ENCODE measurements around the gene PUSL1. TPM values are rescaled to one million over a fixed set of nuclear protein-coding genes. Genes with fewer than 3 reads are reported as not detected.

The PUSL1 gene
- polyA plus RNA-seq, 2 of the 4 experiments (the other 2 are of a cell fraction) = 7.4 to 14.6 TPM

DNA sequence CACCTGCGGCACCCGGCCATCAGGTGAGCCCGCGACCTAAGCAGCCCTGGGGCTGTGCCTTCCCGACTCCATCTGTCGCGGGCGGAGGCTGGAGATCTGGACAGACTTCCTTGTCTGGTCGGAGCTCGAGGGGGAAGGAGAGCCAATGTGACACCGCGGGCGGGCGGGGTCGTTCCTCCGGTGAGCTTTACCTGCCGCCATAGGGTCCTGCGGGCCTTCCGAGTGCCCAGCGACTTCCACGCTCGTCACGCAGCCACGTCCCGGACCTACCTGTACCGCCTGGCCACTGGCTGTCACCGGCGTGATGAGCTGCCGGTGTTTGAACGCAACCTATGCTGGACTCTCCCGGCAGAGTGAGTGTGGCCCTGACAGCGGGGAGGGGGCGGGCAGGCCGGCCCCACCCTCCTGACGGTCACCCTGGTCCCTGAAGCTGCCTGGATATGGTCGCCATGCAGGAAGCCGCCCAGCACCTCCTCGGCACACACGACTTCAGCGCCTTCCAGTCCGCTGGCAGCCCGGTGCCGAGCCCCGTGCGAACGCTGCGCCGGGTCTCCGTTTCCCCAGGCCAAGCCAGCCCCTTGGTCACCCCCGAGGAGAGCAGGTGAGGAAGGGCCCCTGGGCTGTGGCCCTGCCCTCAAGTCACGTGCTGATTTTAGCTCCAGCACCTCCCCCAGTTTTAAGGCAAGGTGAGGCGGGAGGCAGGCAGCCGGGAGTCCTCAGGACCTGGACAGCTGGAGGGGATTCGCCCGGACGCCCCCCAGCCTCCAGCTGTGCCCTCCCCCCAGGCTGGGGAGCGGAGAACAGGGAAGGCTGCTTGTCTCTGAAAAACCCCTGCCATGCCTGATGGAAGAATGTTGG, 1.1 kb downstream of the PUSL1 start:
- TF ChIP-seq, protein P1, sequence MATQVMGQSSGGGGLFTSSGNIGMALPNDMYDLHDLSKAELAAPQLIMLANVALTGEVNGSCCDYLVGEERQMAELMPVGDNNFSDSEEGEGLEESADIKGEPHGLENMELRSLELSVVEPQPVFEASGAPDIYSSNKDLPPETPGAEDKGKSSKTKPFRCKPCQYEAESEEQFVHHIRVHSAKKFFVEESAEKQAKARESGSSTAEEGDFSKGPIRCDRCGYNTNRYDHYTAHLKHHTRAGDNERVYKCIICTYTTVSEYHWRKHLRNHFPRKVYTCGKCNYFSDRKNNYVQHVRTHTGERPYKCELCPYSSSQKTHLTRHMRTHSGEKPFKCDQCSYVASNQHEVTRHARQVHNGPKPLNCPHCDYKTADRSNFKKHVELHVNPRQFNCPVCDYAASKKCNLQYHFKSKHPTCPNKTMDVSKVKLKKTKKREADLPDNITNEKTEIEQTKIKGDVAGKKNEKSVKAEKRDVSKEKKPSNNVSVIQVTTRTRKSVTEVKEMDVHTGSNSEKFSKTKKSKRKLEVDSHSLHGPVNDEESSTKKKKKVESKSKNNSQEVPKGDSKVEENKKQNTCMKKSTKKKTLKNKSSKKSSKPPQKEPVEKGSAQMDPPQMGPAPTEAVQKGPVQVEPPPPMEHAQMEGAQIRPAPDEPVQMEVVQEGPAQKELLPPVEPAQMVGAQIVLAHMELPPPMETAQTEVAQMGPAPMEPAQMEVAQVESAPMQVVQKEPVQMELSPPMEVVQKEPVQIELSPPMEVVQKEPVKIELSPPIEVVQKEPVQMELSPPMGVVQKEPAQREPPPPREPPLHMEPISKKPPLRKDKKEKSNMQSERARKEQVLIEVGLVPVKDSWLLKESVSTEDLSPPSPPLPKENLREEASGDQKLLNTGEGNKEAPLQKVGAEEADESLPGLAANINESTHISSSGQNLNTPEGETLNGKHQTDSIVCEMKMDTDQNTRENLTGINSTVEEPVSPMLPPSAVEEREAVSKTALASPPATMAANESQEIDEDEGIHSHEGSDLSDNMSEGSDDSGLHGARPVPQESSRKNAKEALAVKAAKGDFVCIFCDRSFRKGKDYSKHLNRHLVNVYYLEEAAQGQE (IDR thresholded peaks at IDR 0.05) = no peak
- TF ChIP-seq, protein P2, sequence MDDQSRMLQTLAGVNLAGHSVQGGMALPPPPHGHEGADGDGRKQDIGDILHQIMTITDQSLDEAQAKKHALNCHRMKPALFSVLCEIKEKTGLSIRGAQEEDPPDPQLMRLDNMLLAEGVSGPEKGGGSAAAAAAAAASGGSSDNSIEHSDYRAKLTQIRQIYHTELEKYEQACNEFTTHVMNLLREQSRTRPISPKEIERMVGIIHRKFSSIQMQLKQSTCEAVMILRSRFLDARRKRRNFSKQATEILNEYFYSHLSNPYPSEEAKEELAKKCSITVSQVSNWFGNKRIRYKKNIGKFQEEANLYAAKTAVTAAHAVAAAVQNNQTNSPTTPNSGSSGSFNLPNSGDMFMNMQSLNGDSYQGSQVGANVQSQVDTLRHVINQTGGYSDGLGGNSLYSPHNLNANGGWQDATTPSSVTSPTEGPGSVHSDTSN (IDR thresholded peaks at IDR 0.05) = peak; percentile 42; the same call in 1 of the 2 replicates
- TF ChIP-seq HEYL (CRISPR knock-in tag; IDR thresholded peaks at IDR 0.05) (no peak), KDM5A (IDR thresholded peaks at IDR 0.05) (no peak), HOXB5 (CRISPR knock-in tag; IDR thresholded peaks at IDR 0.05) (no peak), HOXA7 (CRISPR knock-in tag; IDR thresholded peaks at IDR 0.05) (no peak)
- TF ChIP-seq, protein P3, sequence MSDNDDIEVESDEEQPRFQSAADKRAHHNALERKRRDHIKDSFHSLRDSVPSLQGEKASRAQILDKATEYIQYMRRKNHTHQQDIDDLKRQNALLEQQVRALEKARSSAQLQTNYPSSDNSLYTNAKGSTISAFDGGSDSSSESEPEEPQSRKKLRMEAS (IDR thresholded peaks at IDR 0.05) = 0 out of 2 replicates have a peak, but pooled peaks have one; percentile 22
- ChIA-PET CTCF (interaction anchor here (0.7 to 0.8 kb wide), 2 partner anchors 22 to 35 kb away, joined by 3 read pairs; no protein-coding TSS in a partner anchor), POLR2A (no interaction called here)
- 65% methylated on average over 25 of the region's 57 CpGs for WGBS (ENCODE audit: missing lambda C conversion rate)
- no peak for FAIRE-seq
- H3K27ac ChIP-seq = peak overlapping the region; percentile 93 to 96
- peak overlapping the region; percentile 96 for H3K4me2 ChIP-seq
- peak overlapping the region; percentile 91 for H3K4me3 ChIP-seq
- ATAC-seq = peak in 1 of 2 experiments; percentile 0; a peak in 1 of 6 replicates
- H3K4me1 ChIP-seq = peaks cover 35% of the 10 kb centered on the region
- DNase-seq (ENCODE audit: low read depth in 1 of 2, low spot score in 1 of 2) = no peak
- no peaks in the 10 kb centered on the region for H3K9me3 ChIP-seq

DNA sequence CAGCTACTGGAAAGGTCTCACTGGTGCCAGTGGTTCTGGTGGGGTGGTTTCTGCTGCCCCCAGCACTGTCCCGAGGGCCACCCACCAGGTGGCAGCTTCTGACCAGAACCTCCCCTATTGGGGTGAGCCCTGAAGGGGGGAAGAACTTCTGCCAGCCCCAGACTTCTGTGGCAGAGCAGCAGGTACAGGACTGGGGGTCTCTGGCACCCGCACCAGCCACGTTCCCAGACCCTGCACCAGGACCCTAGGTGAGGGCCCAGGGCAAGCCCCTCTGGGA, 1.6 kb downstream of the PUSL1 start:
- Histone ChIP-seq H3K4me1 (peaks cover 29% of the 10 kb centered on the region), H3K9me3 (no peaks in the 10 kb centered on the region), H3K4me3 (no peak overlapping the region), H3K4me2 (peak overlapping the region; percentile 96; the same call in 1 of the 3 replicates), H3K27ac (no peak overlapping the region)
- 75% methylated on average over 1 of the region's 3 CpGs for WGBS (ENCODE audit: missing lambda C conversion rate)
- DNase-seq (ENCODE audit: low read depth in 1 of 2, low spot score in 1 of 2) (no peak), ATAC-seq (no peak), FAIRE-seq (no peak)
- ChIA-PET CTCF (interaction anchor here (0.8 kb wide), 1 partner anchor 35 kb away, joined by 3 read pairs; no protein-coding TSS in a partner anchor), POLR2A (no interaction called here)
- TF ChIP-seq CBX2 (IDR thresholded peaks at IDR 0.05; ENCODE audit: borderline replicate concordance, low read depth) = no peak
- TF ChIP-seq, protein P1 (IDR thresholded peaks at IDR 0.05) = no peak
- TF ChIP-seq POLR2AphosphoS2 (conservative IDR thresholded peaks at IDR 0.05; ENCODE audit: low read length) = no peak
- TF ChIP-seq JUNB (IDR thresholded peaks at IDR 0.05) = no peak
- TF ChIP-seq, protein P4, sequence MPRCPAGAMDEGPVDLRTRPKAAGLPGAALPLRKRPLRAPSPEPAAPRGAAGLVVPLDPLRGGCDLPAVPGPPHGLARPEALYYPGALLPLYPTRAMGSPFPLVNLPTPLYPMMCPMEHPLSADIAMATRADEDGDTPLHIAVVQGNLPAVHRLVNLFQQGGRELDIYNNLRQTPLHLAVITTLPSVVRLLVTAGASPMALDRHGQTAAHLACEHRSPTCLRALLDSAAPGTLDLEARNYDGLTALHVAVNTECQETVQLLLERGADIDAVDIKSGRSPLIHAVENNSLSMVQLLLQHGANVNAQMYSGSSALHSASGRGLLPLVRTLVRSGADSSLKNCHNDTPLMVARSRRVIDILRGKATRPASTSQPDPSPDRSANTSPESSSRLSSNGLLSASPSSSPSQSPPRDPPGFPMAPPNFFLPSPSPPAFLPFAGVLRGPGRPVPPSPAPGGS (IDR thresholded peaks at IDR 0.05) = no peak
- TF ChIP-seq CHD2 (IDR thresholded peaks at IDR 0.05; ENCODE audit: low read length, partially characterized antibody) = no peak
- TF ChIP-seq, protein P5, sequence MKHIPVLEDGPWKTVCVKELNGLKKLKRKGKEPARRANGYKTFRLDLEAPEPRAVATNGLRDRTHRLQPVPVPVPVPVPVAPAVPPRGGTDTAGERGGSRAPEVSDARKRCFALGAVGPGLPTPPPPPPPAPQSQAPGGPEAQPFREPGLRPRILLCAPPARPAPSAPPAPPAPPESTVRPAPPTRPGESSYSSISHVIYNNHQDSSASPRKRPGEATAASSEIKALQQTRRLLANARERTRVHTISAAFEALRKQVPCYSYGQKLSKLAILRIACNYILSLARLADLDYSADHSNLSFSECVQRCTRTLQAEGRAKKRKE (CRISPR knock-in tag; IDR thresholded peaks at IDR 0.05; ENCODE audit: low read depth) = no peak
- TF ChIP-seq ZFP36 (IDR thresholded peaks at IDR 0.05; ENCODE audit: borderline replicate concordance, partially characterized antibody) = no peak
- no peak for TF ChIP-seq ESRRA (IDR thresholded peaks at IDR 0.05; ENCODE audit: borderline replicate concordance, low read length)
